GM13976 (cell line): ENCODE results near the gene CYTH2.

Experiments used
- DNase-seq: peaks from one replicate; pipeline ENCODE4 v3.0.0; 2012; ENCODE audit warnings: low spot score
- in situ Hi-C: fragments of 300-500 bp; cut with MboI; formaldehyde crosslinking; loops from one replicate; pipeline ENCODE4 v1.12.0; 2022; ENCODE audit warnings: low sequenced_read_pairs, mixed read lengths, inconsistent platforms; ENCODE audit not compliant: unreplicated experiment
- TF ChIP-seq, protein P1 (sequence below): IDR thresholded peaks from 2 replicates; pipeline ENCODE4 v1.5.1; 2012; ENCODE audit warnings: borderline replicate concordance, mild to moderate bottlenecking; ENCODE audit not compliant: insufficient read depth; ENCODE audit errors: extremely low read depth, missing control alignments, control extremely low read depth

CYTH2 gene

DNA sequence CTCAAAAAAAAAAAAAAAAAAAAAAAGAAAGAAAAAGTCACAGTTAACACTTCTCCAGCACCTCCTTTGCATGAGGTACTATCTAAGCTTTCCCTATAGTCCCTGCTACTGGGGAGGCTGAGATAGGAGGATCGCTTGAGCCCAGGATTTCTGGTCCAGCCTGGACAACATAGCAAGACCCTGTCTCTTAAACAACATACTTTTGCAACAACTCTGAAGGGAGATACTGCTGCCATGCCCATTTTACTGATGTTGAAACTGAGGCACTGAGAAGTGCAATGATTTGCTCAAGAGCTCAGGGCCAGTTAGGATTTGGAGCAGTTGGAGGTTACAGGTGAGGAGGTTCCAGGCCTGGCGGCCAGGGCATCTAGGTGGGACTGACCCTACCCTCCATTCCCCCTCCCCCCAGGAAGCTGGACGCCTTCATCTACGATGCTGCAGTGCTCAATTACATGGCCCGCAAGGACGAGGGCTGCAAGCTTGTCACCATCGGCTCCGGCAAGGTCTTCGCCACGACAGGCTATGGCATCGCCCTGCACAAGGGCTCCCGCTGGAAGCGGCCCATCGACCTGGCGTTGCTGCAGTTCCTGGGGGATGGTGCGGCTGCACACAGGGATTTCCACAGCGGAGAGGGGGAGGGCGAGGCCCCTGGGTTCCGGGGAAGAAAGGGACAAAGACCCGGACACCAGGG lies 27.7 kb upstream of the CYTH2 start:
- TF ChIP-seq, protein P1, sequence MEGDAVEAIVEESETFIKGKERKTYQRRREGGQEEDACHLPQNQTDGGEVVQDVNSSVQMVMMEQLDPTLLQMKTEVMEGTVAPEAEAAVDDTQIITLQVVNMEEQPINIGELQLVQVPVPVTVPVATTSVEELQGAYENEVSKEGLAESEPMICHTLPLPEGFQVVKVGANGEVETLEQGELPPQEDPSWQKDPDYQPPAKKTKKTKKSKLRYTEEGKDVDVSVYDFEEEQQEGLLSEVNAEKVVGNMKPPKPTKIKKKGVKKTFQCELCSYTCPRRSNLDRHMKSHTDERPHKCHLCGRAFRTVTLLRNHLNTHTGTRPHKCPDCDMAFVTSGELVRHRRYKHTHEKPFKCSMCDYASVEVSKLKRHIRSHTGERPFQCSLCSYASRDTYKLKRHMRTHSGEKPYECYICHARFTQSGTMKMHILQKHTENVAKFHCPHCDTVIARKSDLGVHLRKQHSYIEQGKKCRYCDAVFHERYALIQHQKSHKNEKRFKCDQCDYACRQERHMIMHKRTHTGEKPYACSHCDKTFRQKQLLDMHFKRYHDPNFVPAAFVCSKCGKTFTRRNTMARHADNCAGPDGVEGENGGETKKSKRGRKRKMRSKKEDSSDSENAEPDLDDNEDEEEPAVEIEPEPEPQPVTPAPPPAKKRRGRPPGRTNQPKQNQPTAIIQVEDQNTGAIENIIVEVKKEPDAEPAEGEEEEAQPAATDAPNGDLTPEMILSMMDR = no peak

DNA sequence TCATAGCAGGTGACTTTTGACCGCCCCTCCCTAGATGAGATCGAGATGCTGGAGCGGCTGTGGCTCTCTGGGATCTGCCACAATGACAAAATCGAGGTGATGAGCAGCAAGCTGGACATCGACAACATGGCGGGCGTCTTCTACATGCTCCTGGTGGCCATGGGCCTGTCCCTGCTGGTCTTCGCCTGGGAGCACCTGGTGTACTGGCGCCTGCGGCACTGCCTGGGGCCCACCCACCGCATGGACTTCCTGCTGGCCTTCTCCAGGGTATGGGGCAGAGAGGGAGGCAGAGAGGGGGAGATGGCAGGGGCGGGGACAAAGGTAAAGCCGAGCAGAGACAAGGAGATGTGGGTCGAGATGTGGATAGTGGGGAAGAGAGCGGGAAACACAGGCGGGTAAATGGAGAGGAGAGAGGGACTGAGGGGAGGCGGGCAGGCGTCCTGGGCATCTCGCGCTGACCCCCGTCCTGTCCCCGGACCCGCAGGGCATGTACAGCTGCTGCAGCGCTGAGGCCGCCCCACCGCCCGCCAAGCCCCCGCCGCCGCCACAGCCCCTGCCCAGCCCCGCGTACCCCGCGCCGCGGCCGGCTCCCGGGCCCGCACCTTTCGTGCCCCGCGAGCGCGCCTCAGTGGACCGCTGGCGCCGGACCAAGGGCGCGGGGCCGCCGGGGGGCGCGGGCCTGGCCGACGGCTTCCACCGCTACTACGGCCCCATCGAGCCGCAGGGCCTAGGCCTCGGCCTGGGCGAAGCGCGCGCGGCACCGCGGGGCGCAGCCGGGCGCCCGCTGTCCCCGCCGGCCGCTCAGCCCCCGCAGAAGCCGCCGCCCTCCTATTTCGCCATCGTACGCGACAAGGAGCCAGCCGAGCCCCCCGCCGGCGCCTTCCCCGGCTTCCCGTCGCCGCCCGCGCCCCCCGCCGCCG lies 26.8 kb upstream of the CYTH2 start:
- TF ChIP-seq, protein P1 = no peak
- DNase-seq = peak; percentile 29
- in situ Hi-C loops = no loop called here

More for the DNA sequence above, 27.7 kb upstream of the CYTH2 start:
- DNase-seq = peak; percentile 22
- in situ Hi-C loops = no loop called here

DNA sequence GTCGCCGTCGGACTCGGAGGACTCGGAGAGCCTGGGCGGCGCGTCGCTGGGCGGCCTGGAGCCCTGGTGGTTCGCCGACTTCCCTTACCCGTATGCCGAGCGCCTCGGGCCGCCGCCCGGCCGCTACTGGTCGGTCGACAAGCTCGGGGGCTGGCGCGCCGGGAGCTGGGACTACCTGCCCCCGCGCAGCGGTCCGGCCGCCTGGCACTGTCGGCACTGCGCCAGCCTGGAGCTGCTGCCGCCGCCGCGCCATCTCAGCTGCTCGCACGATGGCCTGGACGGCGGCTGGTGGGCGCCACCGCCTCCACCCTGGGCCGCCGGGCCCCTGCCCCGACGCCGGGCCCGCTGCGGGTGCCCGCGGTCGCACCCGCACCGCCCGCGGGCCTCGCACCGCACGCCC lies 25.9 kb upstream of the CYTH2 start:
- TF ChIP-seq, protein P1 = no peak
- DNase-seq = no peak
- in situ Hi-C loops = no loop called here

DNA sequence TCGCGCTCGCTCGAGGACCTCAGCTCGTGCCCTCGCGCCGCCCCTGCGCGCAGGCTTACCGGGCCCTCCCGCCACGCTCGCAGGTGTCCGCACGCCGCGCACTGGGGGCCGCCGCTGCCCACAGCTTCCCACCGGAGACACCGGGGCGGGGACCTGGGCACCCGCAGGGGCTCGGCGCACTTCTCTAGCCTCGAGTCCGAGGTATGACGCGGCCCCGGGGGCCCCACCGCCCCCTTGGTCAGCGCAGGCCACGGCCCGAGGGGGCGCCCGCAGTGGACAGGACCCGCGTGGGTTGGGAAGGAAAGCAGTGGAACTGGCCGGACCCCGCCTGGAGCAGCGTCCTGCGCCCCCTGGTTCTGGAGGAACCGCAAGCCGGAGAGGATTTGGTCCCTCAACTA lies 25.4 kb upstream of the CYTH2 start:
- in situ Hi-C loops = no loop called here
- DNase-seq = no peak
- TF ChIP-seq, protein P1 = no peak

DNA sequence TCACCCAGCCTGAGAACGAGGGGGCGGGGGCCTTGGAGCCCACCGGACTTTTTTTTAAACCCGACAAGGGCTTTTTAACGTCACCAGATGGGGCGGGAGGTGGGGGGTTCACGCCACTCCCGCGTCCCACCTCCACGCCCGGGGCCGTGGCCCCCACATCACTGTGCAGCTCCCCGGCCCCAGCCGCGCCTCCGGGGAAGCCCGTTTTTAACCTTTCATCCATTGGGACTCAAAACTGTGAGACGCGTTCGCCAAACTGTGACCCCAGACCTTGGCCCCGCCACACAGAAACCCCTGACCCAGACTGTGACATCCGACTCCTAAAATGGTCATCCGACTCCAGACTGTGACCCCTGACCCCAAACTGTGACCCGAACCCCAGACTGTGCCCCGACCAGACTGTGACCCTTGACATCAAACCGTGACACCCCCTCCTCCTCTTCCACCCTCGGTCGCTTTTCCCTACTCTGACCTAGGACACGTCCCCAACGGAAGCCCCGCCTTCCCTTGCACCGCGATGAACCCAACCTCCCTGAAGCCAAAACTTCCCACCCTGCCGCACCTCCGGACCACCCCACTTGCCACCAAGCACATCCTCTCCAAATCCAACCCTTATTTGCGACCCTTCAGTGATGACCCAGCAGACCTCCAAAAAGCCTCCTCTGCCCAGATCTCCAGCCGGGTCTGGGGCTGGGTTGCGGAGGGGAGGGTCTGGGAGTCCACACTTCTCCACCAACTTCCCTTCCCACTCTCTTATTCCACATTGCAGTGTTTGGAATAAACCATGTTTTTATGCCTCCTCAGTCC lies 24.8 kb upstream of the CYTH2 start:
- no peak for DNase-seq
- TF ChIP-seq, protein P1 = no peak
- in situ Hi-C loops = no loop called here

DNA sequence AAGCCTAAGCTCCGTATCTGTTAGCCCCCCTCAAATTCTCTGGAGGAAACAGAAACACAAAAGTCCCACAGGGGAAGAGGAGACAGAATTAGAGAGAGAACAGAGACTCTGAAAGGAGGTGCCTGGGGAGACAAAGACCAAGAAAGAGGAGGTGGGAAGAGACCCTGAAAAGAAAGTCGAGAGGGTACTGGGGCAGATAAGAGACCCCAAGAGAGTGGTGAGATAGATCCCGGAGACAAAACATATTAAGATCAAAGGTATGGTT lies 24.3 kb upstream of the CYTH2 start:
- no peak for DNase-seq
- in situ Hi-C loops = no loop called here
- TF ChIP-seq, protein P1 = no peak
